ENCODE measurements around the gene MAP1A. TPM values are rescaled to one million over a fixed set of nuclear protein-coding genes. Genes with fewer than 3 reads are reported as not detected.

MAP1A gene
- total RNA-seq = 10 to 100 TPM; 28.9 to 59.1 (median 35.1) TPM

- H3K4me1 ChIP-seq = peaks cover 4 to 63% (median 30%) of the 10 kb centered on the region in 3 donors
- WGBS, 2 donors (ENCODE audit: low coverage in 1 of 2) = 0% methylated on average over 2 to 4 of the region's 15 CpGs
- H3K4me3 ChIP-seq = peak within 1 kb of the TSS; percentile 48 to 60
- H3K27ac ChIP-seq = peak within 1 kb of the TSS; percentile 48 to 90 (median 86)
- H3K9me3 ChIP-seq = no peaks in the 10 kb centered on the region
- peaks cover 0 to 29% of the 10 kb centered on the region in 2 donors for H3K36me3 ChIP-seq
- no peak for TF ChIP-seq CTCF (IDR thresholded peaks at IDR 0.05)
- TF ChIP-seq POLR2A (IDR thresholded peaks at IDR 0.05) = peak in 1 of 2 donors; percentile 11
- peak; percentile 57 for ATAC-seq
- no peaks in the 10 kb centered on the region for H3K27me3 ChIP-seq
Observed at GRCh38 chr15:43517354-43518196, at the start of gene MAP1A. TSS of gene MAP1A (plus strand) at chr15:43517608. CDS start at chr15:43521474, 3,866 bp downstream.

DNA sequence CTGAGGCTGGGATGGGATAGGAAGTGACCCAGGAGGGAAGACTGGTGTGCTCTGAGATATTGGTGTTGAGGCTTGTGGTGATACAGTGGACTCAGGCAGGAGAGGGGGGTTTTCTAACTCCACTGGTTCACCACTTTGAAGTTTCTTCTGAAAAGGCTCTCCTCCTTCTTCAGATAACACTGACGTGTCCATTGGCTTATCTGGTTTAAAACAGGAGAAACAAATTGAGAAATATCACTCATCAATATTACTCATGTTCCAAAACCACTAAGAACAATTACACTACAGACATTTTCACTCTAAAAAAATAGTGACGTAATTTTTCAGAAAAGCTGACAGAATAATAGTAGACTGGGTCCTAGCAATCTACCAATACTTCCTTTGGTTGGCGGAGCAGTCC, 47.5 kb upstream of the MAP1A start:
- ATAC-seq = no peak
- 71 to 86% methylated on average over 3 of the region's 3 CpGs for WGBS, 2 donors (ENCODE audit: low coverage in 1 of 2)
- Histone ChIP-seq H3K9me3 (no peaks in the 10 kb centered on the region), H3K27ac (no peak overlapping the region), H3K4me1 (no peaks in the 10 kb centered on the region), H3K4me3 (no peak overlapping the region), H3K36me3 (peaks cover 0 to 99% of the 10 kb centered on the region in 2 donors), H3K27me3 (no peaks in the 10 kb centered on the region)
- TF ChIP-seq POLR2AphosphoS5 (IDR thresholded peaks at IDR 0.05) (no peak), POLR2A (IDR thresholded peaks at IDR 0.05) (no peak), CTCF (IDR thresholded peaks at IDR 0.05) (no peak), EP300 (IDR thresholded peaks at IDR 0.05) (no peak)

DNA sequence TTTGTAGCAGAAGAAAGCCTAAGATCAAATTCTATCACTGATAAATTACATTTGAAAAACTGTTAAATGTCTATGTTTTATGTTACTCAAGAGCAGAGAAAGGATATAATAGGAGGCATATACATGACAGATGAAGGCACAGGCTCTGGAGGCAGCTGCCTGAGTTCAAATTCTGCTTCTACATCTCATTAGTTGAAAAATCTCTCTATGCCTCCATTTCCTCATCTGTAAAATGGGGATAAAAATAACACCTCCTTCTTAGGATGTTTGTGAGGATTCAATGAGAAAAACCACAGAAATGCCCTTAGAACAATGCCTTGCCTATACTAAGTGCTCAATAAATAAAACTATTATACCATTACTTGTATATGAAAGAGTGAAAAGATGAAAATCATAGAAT, 45.4 kb upstream of the MAP1A start:
- Histone ChIP-seq H3K36me3 (peaks cover 2 to 99% of the 10 kb centered on the region in 2 donors), H3K27me3 (no peaks in the 10 kb centered on the region), H3K9me3 (no peaks in the 10 kb centered on the region), H3K4me1 (no peaks in the 10 kb centered on the region), H3K4me3 (no peak overlapping the region), H3K27ac (no peak overlapping the region)
- no peak for TF ChIP-seq EP300 (IDR thresholded peaks at IDR 0.05)
- no peak for TF ChIP-seq CTCF (IDR thresholded peaks at IDR 0.05)
- no peak for TF ChIP-seq POLR2A (IDR thresholded peaks at IDR 0.05)
- no peak for TF ChIP-seq POLR2AphosphoS5 (IDR thresholded peaks at IDR 0.05)
- no peak for ATAC-seq

- TF ChIP-seq POLR2AphosphoS5 (IDR thresholded peaks at IDR 0.05) (no peak), POLR2A (IDR thresholded peaks at IDR 0.05) (no peak)
- Histone ChIP-seq H3K4me1 (no peaks in the 10 kb centered on the region), H3K27me3 (no peaks in the 10 kb centered on the region), H3K4me3 (no peak overlapping the region), H3K9me3 (no peaks in the 10 kb centered on the region), H3K36me3 (peaks cover 2 to 99% of the 10 kb centered on the region in 2 donors), H3K27ac (no peak overlapping the region)
- no CpG with 5 or more reads among the region's 25 CpGs for WGBS, 2 donors (ENCODE audit: low coverage in 1 of 2)
- ATAC-seq = no peak
Observed at GRCh38 chr15:43473885-43474284, 43.5 kb upstream of the MAP1A start.

DNA sequence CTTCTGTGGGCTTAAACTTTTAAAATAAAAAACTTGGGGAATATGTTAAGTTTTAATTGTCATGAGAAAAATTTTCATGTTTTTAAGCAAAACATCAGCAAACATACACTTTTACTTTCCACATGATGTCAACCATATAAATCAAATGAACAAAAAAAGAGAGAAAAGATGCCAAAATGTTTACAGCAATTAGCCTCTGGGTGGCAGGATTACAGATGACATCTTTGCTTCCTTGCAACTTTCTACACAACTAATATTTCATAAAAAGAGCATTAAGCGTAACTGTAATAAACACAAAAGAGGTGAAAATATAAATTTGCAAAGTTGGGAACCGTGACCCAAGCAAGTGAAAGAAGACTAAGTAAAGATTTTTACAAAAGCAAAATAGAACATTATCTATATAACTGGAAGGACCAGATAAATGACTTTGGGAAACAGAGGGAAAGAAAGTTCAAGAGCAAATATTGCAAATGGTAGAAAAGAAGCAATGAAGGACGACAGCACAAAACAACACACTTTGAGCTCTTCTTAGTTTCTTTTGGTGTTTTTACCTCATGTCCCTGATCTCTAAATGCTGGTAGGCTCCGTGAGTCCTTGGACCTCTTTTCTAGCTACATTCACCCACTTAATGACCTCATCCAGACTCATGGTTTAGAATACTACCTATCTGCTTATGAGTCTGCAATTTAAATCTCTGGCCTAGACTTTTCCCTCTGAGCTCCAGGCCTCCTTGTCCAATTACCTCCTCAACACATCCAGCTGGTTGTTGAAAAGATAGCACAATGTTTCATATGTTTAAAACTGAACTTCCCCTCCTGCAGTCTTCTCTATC, 33.9 kb upstream of the MAP1A start:
- peaks cover 5 to 73% of the 10 kb centered on the region in 2 donors for H3K36me3 ChIP-seq
- ATAC-seq = no peak
- TF ChIP-seq POLR2A (IDR thresholded peaks at IDR 0.05) = no peak
- peak in 3 of 4 experiments; percentile 43 to 49 (median 43) for TF ChIP-seq CTCF (IDR thresholded peaks at IDR 0.05)
- no peak for TF ChIP-seq EP300 (IDR thresholded peaks at IDR 0.05)
- TF ChIP-seq POLR2AphosphoS5 (IDR thresholded peaks at IDR 0.05) = no peak
- no peak overlapping the region for H3K4me3 ChIP-seq
- no peaks in the 10 kb centered on the region for H3K27me3 ChIP-seq
- WGBS, 2 donors (ENCODE audit: low coverage in 1 of 2) = 51 to 60% methylated on average over 4 of the region's 4 CpGs
- no peaks in the 10 kb centered on the region for H3K9me3 ChIP-seq
- H3K27ac ChIP-seq = no peak overlapping the region
- peaks cover 0 to 7% (median 0%) of the 10 kb centered on the region in 3 donors for H3K4me1 ChIP-seq

Measured in gastroesophageal sphincter (tissue), 4 donors.